Smooth muscle cell (in vitro differentiated cells): ENCODE data around the gene TTC39C. TPM values are rescaled to one million over a fixed set of nuclear protein-coding genes. Genes with fewer than 3 reads are reported as not detected.

Source experiments
- DNase-seq: peaks from one replicate; lab custom pipeline; 2025; ENCODE audit not compliant: unreplicated experiment; lab: John Stamatoyannopoulos, UW
- H2AFZ ChIP-seq: fragments of 200-600 bp; sonication (generic); 2 replicates; pipeline ENCODE4 v1.6.0; 2016; ENCODE audit warnings: antibody characterized with exemption, low read depth, mild to moderate bottlenecking
- H3F3A ChIP-seq: fragments of 200-600 bp; sonication (generic); 2 replicates; pipeline ENCODE4 v1.6.0; 2017; ENCODE audit warnings: antibody characterized with exemption, low read depth
- H3K27ac ChIP-seq: fragments of 200-600 bp; sonication (generic); 2 replicates; pipeline ENCODE4 v1.5.1; 2016; ENCODE audit warnings: low read depth, mild to moderate bottlenecking
- H3K27me3 ChIP-seq: fragments of 200-600 bp; sonication (generic); 2 replicates; pipeline ENCODE4 v1.6.1; 2016; ENCODE audit warnings: low read depth, mild to moderate bottlenecking
- H3K36me3 ChIP-seq: fragments of 200-600 bp; sonication (generic); 2 replicates; pipeline ENCODE4 v1.5.1; 2016; ENCODE audit warnings: low read depth
- H3K4me1 ChIP-seq: fragments of 200-600 bp; sonication (generic); 2 replicates; pipeline ENCODE4 v1.5.1; 2016; ENCODE audit warnings: low read depth
- H3K4me2 ChIP-seq: fragments of 200-600 bp; sonication (generic); 2 replicates; pipeline ENCODE4 v1.6.0; 2016; ENCODE audit warnings: mild to moderate bottlenecking
- H3K4me3 ChIP-seq: fragments of 200-600 bp; sonication (generic); 2 replicates; pipeline ENCODE4 v1.5.1; 2016; ENCODE audit warnings: mild to moderate bottlenecking
- H3K79me2 ChIP-seq: fragments of 200-600 bp; sonication (generic); 2 replicates; pipeline ENCODE4 v1.6.0; 2016; ENCODE audit warnings: low read depth, mild to moderate bottlenecking
- H3K9ac ChIP-seq: fragments of 200-600 bp; sonication (generic); 2 replicates; pipeline ENCODE4 v1.6.0; 2016; ENCODE audit warnings: low read depth
- H3K9me3 ChIP-seq: fragments of 200-600 bp; sonication (generic); replicated peaks from 2 replicates; pipeline ENCODE4 v1.5.1; 2016; ENCODE audit warnings: low read depth
- H4K20me1 ChIP-seq: fragments of 200-600 bp; sonication (generic); 2 replicates; pipeline ENCODE4 v1.6.0; 2016; ENCODE audit warnings: low read depth
- WGBS: methylation state at CpG from one replicate; pipeline ENCODE4 v1.1.7; 2016; ENCODE audit warnings: low lambda C conversion rate; 5-methylcytosine and 5-hydroxymethylcytosine counted together
- polyA plus RNA-seq: library from polyadenylated mRNA; unstranded; fragments of >200 nt; fragmentation: Nextera tagmentation; extraction: Ambion mirVana; gene quantifications from 2 replicates; pipeline ENCODE4 v1.2.1, GENCODE V29; 2016
- total RNA-seq: library from RNA; depleted of rRNA; stranded (reverse); fragments of >200 nt; gene quantifications from 2 replicates; pipeline ENCODE4 v1.2.3, GENCODE V29; 2014
- TF ChIP-seq, protein P1 (sequence below): fragments of 200-600 bp; sonication (generic); IDR thresholded peaks from 2 replicates; pipeline ENCODE4 v1.5.1; 2017; ENCODE audit warnings: borderline replicate concordance, mild to moderate bottlenecking, antibody characterized with exemption; ENCODE audit not compliant: insufficient read depth, poor library complexity, severe bottlenecking

TTC39C gene
- total and polyA plus RNA-seq, 2 experiments from 2014 or later = 3.1 to 10.4 TPM

DNA sequence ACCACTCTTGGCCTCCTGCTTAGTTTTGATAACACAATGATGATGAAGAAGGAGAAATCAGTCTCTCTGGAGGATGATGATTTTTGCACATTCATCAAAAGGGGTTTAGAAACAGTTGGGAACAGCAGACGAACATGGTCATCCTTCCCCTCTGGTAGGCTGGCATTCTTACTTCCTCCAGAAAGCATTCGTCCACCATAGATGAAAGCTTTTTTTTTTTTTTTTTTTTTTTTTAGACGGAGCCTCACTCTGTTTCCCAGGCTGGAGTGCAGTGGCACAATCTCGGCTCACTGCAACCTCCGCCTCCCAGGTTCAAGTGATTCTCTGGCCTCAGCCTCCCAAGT lies 43.5 kb upstream of the TTC39C start:
- Histone ChIP-seq H3K27ac (peak overlapping the region; percentile 46), H3K4me2 (peak overlapping the region; percentile 27), H3K79me2 (no peaks in the 10 kb centered on the region), H3K9ac (no peak overlapping the region), H2AFZ (no peak overlapping the region), H3F3A (peaks cover 9% of the 10 kb centered on the region), H3K9me3 (no peaks in the 10 kb centered on the region), H3K4me1 (peaks cover 12% of the 10 kb centered on the region), H4K20me1 (no peaks in the 10 kb centered on the region), H3K27me3 (no peaks in the 10 kb centered on the region), H3K36me3 (no peaks in the 10 kb centered on the region), H3K4me3 (no peak overlapping the region)
- 74% methylated on average over 5 of the region's 5 CpGs for WGBS
- TF ChIP-seq, protein P1, sequence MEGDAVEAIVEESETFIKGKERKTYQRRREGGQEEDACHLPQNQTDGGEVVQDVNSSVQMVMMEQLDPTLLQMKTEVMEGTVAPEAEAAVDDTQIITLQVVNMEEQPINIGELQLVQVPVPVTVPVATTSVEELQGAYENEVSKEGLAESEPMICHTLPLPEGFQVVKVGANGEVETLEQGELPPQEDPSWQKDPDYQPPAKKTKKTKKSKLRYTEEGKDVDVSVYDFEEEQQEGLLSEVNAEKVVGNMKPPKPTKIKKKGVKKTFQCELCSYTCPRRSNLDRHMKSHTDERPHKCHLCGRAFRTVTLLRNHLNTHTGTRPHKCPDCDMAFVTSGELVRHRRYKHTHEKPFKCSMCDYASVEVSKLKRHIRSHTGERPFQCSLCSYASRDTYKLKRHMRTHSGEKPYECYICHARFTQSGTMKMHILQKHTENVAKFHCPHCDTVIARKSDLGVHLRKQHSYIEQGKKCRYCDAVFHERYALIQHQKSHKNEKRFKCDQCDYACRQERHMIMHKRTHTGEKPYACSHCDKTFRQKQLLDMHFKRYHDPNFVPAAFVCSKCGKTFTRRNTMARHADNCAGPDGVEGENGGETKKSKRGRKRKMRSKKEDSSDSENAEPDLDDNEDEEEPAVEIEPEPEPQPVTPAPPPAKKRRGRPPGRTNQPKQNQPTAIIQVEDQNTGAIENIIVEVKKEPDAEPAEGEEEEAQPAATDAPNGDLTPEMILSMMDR = no peak
- no peak for DNase-seq

DNA sequence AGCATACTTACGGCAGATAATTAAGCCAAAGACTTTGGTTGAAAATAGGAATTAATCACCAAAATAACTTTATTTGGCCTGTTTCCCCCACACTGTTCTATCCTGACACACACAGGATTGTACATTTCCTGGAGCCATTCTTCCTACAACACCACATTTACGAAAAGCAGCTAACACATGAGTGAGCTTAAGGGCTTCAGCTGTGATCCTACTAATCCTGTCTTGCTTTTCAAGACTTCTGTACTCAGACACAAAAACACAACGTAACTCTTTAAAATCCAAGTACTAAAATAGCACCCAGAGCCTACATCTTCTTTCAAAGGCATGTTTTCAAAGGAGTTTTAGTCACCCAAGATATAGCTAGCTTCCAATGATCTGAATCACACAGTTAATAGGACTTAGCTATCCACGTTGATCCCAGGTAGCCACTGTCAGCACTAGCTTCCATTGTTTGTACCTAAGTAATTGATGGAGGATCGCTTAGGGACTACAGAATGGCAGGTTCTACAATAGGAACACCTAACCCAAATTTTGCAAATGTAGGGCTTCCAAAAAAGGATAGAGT lies 42.8 kb upstream of the TTC39C start:
- no peaks in the 10 kb centered on the region for H3K79me2 ChIP-seq
- no peaks in the 10 kb centered on the region for H3K9me3 ChIP-seq
- H3K4me2 ChIP-seq = peak overlapping the region; percentile 27
- peak overlapping the region; percentile 46 for H3K27ac ChIP-seq
- H4K20me1 ChIP-seq = no peaks in the 10 kb centered on the region
- H3K27me3 ChIP-seq = no peaks in the 10 kb centered on the region
- peak overlapping the region; percentile 4 for H3K9ac ChIP-seq
- H3K4me3 ChIP-seq = no peak overlapping the region
- TF ChIP-seq, protein P1 = no peak
- DNase-seq = no peak
- H2AFZ ChIP-seq = no peak overlapping the region
- peaks cover 12% of the 10 kb centered on the region for H3K4me1 ChIP-seq
- H3F3A ChIP-seq = peaks cover 9% of the 10 kb centered on the region
- H3K36me3 ChIP-seq = no peaks in the 10 kb centered on the region
- WGBS = 16% methylated on average over 5 of the region's 5 CpGs

DNA sequence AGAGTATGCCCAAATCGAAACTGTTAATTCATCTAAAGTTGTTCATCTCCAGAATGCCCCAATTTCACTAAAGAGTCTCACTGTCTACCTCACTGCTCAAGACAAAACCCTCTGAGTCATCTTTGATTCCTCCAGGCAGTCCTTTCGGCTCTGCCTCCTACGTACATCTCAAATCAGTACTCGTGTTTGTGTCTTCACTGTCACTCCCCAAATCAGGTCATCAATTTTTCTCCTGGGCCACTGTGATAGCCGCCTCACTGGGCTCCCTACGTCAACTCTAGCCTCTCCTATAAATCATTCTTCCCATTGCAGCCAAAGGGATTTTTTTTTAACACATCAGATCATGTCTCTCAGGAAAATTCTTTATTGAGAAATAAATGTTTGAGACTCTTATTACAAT lies 42.1 kb upstream of the TTC39C start:
- Histone ChIP-seq H3F3A (peaks cover 9% of the 10 kb centered on the region), H3K4me1 (peaks cover 12% of the 10 kb centered on the region), H3K9ac (no peak overlapping the region), H3K27ac (peak overlapping the region; percentile 46), H2AFZ (no peak overlapping the region), H4K20me1 (no peaks in the 10 kb centered on the region), H3K36me3 (no peaks in the 10 kb centered on the region), H3K27me3 (no peaks in the 10 kb centered on the region), H3K9me3 (no peaks in the 10 kb centered on the region), H3K4me2 (no peak overlapping the region), H3K4me3 (no peak overlapping the region), H3K79me2 (no peaks in the 10 kb centered on the region)
- TF ChIP-seq, protein P1 = no peak
- DNase-seq = no peak
- 34% methylated on average over 6 of the region's 6 CpGs for WGBS

DNA sequence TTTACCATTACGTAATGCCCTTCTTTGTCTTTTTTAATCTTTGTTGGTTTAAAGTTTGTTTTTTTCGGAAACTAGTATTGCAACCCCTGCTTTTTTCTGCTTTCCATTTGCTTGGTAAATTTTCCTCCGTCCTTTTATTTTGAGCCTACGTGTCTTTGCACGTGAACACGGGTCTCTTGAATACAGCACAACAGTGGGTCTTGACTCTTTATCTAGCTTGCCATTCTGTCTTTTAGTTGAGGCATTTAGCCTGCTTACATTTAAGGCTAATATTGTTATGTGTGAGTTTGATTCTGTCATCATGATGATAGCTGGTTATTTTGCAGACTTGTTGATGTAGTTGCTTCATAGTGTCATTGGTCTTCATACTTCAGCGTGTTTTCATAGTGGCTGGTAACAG lies 37.5 kb upstream of the TTC39C start:
- Histone ChIP-seq H3K9ac (no peak overlapping the region), H4K20me1 (no peaks in the 10 kb centered on the region), H3K27me3 (no peaks in the 10 kb centered on the region), H3K36me3 (no peaks in the 10 kb centered on the region), H3F3A (no peaks in the 10 kb centered on the region), H3K79me2 (no peaks in the 10 kb centered on the region), H3K4me1 (peaks cover 20% of the 10 kb centered on the region), H2AFZ (no peak overlapping the region), H3K4me3 (no peak overlapping the region), H3K27ac (no peak overlapping the region), H3K4me2 (no peak overlapping the region), H3K9me3 (no peaks in the 10 kb centered on the region)
- WGBS = 97% methylated on average over 7 of the region's 7 CpGs
- DNase-seq = no peak
- TF ChIP-seq, protein P1 = no peak
